Measurements from ENCODE around the gene CNNM1.

DNA sequence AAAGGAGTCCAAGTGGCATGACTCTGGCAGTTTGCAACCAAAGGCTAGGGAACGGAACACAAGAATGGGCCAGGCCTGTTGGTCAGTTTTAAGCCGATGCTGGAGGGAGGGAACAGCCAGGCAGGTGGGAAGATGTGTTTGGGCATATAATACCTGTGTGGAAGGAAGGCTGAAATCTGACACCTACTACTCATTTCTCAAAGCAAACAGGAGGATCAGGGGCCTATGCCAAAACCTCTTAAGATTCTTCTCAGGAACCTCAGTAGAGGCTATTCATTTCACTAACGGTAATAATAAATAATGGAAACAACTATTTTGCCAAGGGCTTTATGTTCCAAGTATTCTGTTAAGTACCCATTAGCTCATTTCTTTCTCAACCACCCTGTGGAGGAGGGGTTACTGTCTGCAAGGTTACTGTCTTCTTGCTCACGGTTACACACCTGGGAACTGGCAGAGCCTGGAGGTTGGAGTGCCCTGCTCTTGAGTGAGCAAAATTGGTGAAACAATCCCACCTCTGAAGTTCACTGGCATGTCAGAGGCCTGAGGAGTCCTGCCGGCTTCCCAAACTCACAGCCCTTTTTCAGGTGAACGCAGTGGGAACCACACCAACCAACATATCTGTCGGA, 65.7 kb downstream of the CNNM1 start:
- TF ChIP-seq, protein P1, sequence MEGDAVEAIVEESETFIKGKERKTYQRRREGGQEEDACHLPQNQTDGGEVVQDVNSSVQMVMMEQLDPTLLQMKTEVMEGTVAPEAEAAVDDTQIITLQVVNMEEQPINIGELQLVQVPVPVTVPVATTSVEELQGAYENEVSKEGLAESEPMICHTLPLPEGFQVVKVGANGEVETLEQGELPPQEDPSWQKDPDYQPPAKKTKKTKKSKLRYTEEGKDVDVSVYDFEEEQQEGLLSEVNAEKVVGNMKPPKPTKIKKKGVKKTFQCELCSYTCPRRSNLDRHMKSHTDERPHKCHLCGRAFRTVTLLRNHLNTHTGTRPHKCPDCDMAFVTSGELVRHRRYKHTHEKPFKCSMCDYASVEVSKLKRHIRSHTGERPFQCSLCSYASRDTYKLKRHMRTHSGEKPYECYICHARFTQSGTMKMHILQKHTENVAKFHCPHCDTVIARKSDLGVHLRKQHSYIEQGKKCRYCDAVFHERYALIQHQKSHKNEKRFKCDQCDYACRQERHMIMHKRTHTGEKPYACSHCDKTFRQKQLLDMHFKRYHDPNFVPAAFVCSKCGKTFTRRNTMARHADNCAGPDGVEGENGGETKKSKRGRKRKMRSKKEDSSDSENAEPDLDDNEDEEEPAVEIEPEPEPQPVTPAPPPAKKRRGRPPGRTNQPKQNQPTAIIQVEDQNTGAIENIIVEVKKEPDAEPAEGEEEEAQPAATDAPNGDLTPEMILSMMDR (IDR thresholded peaks at IDR 0.05; ENCODE audit: poor library complexity), result no peak
- no peak for TF ChIP-seq EZH2 (IDR thresholded peaks at IDR 0.05; ENCODE audit: borderline replicate concordance)
